ENCODE measurements around the gene NFATC1. TPM values are rescaled to one million over a fixed set of nuclear protein-coding genes. Genes with fewer than 3 reads are reported as not detected.

The NFATC1 gene
- total RNA-seq, 4 donors from 2014 or later = 13.1 to 21.3 (median 16.2) TPM

GRCh38 chr18:79409313-79409712 lies 13.6 kb downstream of the NFATC1 start:
- no peak overlapping the region for H3K27ac ChIP-seq
- H3K4me3 ChIP-seq = no peak overlapping the region
- H3K4me1 ChIP-seq = peaks cover 0 to 27% (median 0%) of the 10 kb centered on the region in 3 donors
- peaks cover 0 to 50% of the 10 kb centered on the region in 2 donors for H3K36me3 ChIP-seq
- no peaks in the 10 kb centered on the region for H3K9me3 ChIP-seq
- no peaks in the 10 kb centered on the region for H3K27me3 ChIP-seq
- WGBS, 2 donors (ENCODE audit: low coverage in 1 of 2) = 48 to 78% methylated on average over 2 to 3 of the region's 3 CpGs
- no peak for TF ChIP-seq POLR2AphosphoS5 (IDR thresholded peaks at IDR 0.05)
- no peak for TF ChIP-seq CTCF (IDR thresholded peaks at IDR 0.05)
- no peak for TF ChIP-seq POLR2A (IDR thresholded peaks at IDR 0.05)
- no peak for TF ChIP-seq EP300 (IDR thresholded peaks at IDR 0.05)
- no peak for ATAC-seq

GRCh38 chr18:79410171-79410641 lies 14.5 kb downstream of the NFATC1 start:
- Histone ChIP-seq H3K4me3 (no peak overlapping the region), H3K27ac (no peak overlapping the region), H3K27me3 (no peaks in the 10 kb centered on the region), H3K36me3 (peaks cover 0 to 58% of the 10 kb centered on the region in 2 donors), H3K9me3 (no peaks in the 10 kb centered on the region), H3K4me1 (peaks cover 0 to 18% (median 0%) of the 10 kb centered on the region in 3 donors)
- no peak for ATAC-seq
- TF ChIP-seq POLR2AphosphoS5 (IDR thresholded peaks at IDR 0.05) = no peak
- TF ChIP-seq EP300 (IDR thresholded peaks at IDR 0.05) = no peak
- WGBS, 2 donors (ENCODE audit: low coverage in 1 of 2) = 99% methylated on average over 7 of the region's 30 CpGs; no CpG with 5 or more reads in 1 of the 2 donors

- TF ChIP-seq POLR2AphosphoS5 (IDR thresholded peaks at IDR 0.05) = no peak
- no peak for TF ChIP-seq CTCF (IDR thresholded peaks at IDR 0.05)
- no peak for TF ChIP-seq EP300 (IDR thresholded peaks at IDR 0.05)
- TF ChIP-seq POLR2A (IDR thresholded peaks at IDR 0.05) = no peak
- no peak overlapping the region for H3K4me3 ChIP-seq
These were observed 15.2 kb downstream of the NFATC1 start for GRCh38 chr18:79410731-79411613.

GRCh38 chr18:79411614-79412526 lies 16.1 kb downstream of the NFATC1 start:
- no peak overlapping the region for H3K27ac ChIP-seq
- peaks cover 0 to 60% of the 10 kb centered on the region in 2 donors for H3K36me3 ChIP-seq
- WGBS, 2 donors (ENCODE audit: low coverage in 1 of 2) = 63 to 73% methylated on average over 7 to 9 of the region's 47 CpGs
- H3K4me1 ChIP-seq = peaks cover 0 to 14% (median 0%) of the 10 kb centered on the region in 3 donors
- no peaks in the 10 kb centered on the region for H3K27me3 ChIP-seq
- TF ChIP-seq EP300 (IDR thresholded peaks at IDR 0.05) (no peak), CTCF (IDR thresholded peaks at IDR 0.05) (no peak), POLR2AphosphoS5 (IDR thresholded peaks at IDR 0.05) (no peak), POLR2A (IDR thresholded peaks at IDR 0.05) (no peak)
- no peaks in the 10 kb centered on the region for H3K9me3 ChIP-seq
- H3K4me3 ChIP-seq = no peak overlapping the region
- no peak for ATAC-seq

More at GRCh38 chr18:79410731-79411613, 15.2 kb downstream of the NFATC1 start:
- no peaks in the 10 kb centered on the region for H3K9me3 ChIP-seq
- no peak for ATAC-seq
- no peak overlapping the region for H3K27ac ChIP-seq
- peaks cover 0 to 63% of the 10 kb centered on the region in 2 donors for H3K36me3 ChIP-seq
- H3K27me3 ChIP-seq = no peaks in the 10 kb centered on the region
- WGBS, 2 donors (ENCODE audit: low coverage in 1 of 2) = 92 to 97% methylated on average over 18 to 20 of the region's 84 CpGs
- H3K4me1 ChIP-seq = peaks cover 0 to 10% (median 0%) of the 10 kb centered on the region in 3 donors

GRCh38 chr18:79413025-79413424 lies 17.3 kb downstream of the NFATC1 start:
- Histone ChIP-seq H3K4me1 (peaks cover 0 to 16% (median 0%) of the 10 kb centered on the region in 3 donors), H3K27me3 (no peaks in the 10 kb centered on the region), H3K4me3 (no peak overlapping the region), H3K36me3 (peaks cover 0 to 57% of the 10 kb centered on the region in 2 donors), H3K9me3 (no peaks in the 10 kb centered on the region), H3K27ac (no peak overlapping the region)
- TF ChIP-seq EP300 (IDR thresholded peaks at IDR 0.05) (no peak), CTCF (IDR thresholded peaks at IDR 0.05) (no peak), POLR2AphosphoS5 (IDR thresholded peaks at IDR 0.05) (no peak), POLR2A (IDR thresholded peaks at IDR 0.05) (no peak)
- no peak for ATAC-seq
- WGBS, 2 donors (ENCODE audit: low coverage in 1 of 2) = 80 to 98% methylated on average over 6 to 7 of the region's 16 CpGs
